SK-N-SH treated with all-trans-retinoic acid at 6 μM for 48 hours (cell line): ENCODE results near the gene PRKCZ.
A peak's percentile ranks its signal among the peaks of the same experiment; 100 is the strongest.

Experiments
- ATAC-seq: fragments of 200-7000 bp; cut with Tn5 transposase; 3 replicates; pipeline ENCODE4 v1.9.1; 2020; ENCODE audit warnings: mild to moderate bottlenecking, moderate library complexity
- ARNTL ChIP-seq: fragments of 450-650 bp; formaldehyde crosslinking; IDR thresholded peaks from 2 replicates; pipeline ENCODE4 v1.5.0; 2020; ENCODE audit warnings: low read depth, mild to moderate bottlenecking, moderate library complexity, borderline replicate concordance
- BACH2 ChIP-seq: fragments of 250-450 bp; sonication (Bioruptor Pico); IDR thresholded peaks from 2 replicates; pipeline ENCODE4 v1.9.0; 2021; ENCODE audit warnings: mild to moderate bottlenecking, borderline replicate concordance
- CSDC2 ChIP-seq: fragments of 250-450 bp; sonication (Bioruptor Pico); IDR thresholded peaks from 2 replicates; pipeline ENCODE4 v1.5.0; 2020; ENCODE audit warnings: mild to moderate bottlenecking, moderate library complexity
- CSRNP3 ChIP-seq: fragments of 250-450 bp; sonication (Bioruptor Pico); IDR thresholded peaks from 2 replicates; pipeline ENCODE4 v1.5.1; 2021; ENCODE audit warnings: mild to moderate bottlenecking, moderate library complexity
- ESRRG ChIP-seq: fragments of 250-450 bp; sonication (Bioruptor Pico); IDR thresholded peaks from 2 replicates; pipeline ENCODE4 v1.6.1; 2021; ENCODE audit warnings: mild to moderate bottlenecking
- GLIS3 ChIP-seq: fragments of 250-450 bp; sonication (Bioruptor Pico); IDR thresholded peaks from 2 replicates; pipeline ENCODE4 v1.5.0; 2020; ENCODE audit warnings: mild to moderate bottlenecking, moderate library complexity
- ISL1 ChIP-seq: fragments of 250-450 bp; sonication (Bioruptor Pico); IDR thresholded peaks from 2 replicates; pipeline ENCODE4 v2.1.2; 2022; ENCODE audit warnings: mild to moderate bottlenecking, moderate library complexity
- OSR1 ChIP-seq: fragments of 250-450 bp; sonication (Bioruptor Pico); IDR thresholded peaks from 2 replicates; pipeline ENCODE4 v1.8.0; 2022; ENCODE audit warnings: moderate library complexity, mild to moderate bottlenecking, inconsistent platforms
- PATZ1 ChIP-seq: fragments of 250-450 bp; sonication (Bioruptor Pico); IDR thresholded peaks from 2 replicates; pipeline ENCODE4 v1.8.0; 2020; ENCODE audit warnings: mild to moderate bottlenecking, moderate library complexity, borderline replicate concordance
- PPARA ChIP-seq: fragments of 250-450 bp; sonication (Bioruptor Pico); IDR thresholded peaks from 2 replicates; pipeline ENCODE4 v1.5.0; 2020; ENCODE audit warnings: mild to moderate bottlenecking, borderline replicate concordance
- RARB ChIP-seq: fragments of 250-450 bp; sonication (Bioruptor Pico); IDR thresholded peaks from 2 replicates; pipeline ENCODE4 v1.8.0; 2021; ENCODE audit warnings: mild to moderate bottlenecking, moderate library complexity
- SNAI2 ChIP-seq: fragments of 250-450 bp; sonication (Bioruptor Pico); IDR thresholded peaks from 2 replicates; pipeline ENCODE4 v1.5.0; 2020; ENCODE audit warnings: mild to moderate bottlenecking, moderate library complexity
- TCF4 ChIP-seq: fragments of 250-450 bp; sonication (Bioruptor Pico); IDR thresholded peaks from 2 replicates; pipeline ENCODE4 v1.8.0; 2021; ENCODE audit warnings: mild to moderate bottlenecking, moderate library complexity, borderline replicate concordance
- TOX ChIP-seq: fragments of 250-450 bp; sonication (Bioruptor Pico); IDR thresholded peaks from 2 replicates; pipeline ENCODE4 v1.8.0; 2021; ENCODE audit warnings: mild to moderate bottlenecking, moderate library complexity, borderline replicate concordance
- TSHZ2 ChIP-seq: fragments of 250-450 bp; sonication (Bioruptor Pico); IDR thresholded peaks from 2 replicates; pipeline ENCODE4 v1.5.0; 2020; ENCODE audit warnings: mild to moderate bottlenecking, moderate library complexity
- ZC3H10 ChIP-seq: fragments of 250-450 bp; sonication (Bioruptor Pico); IDR thresholded peaks from 2 replicates; pipeline ENCODE4 v1.5.1; 2021; ENCODE audit warnings: mild to moderate bottlenecking, moderate library complexity
- ZFP3 ChIP-seq: fragments of 250-450 bp; sonication (Bioruptor Pico); IDR thresholded peaks from 2 replicates; pipeline ENCODE4 v1.5.0; 2020; ENCODE audit warnings: mild to moderate bottlenecking, moderate library complexity
- ZNF565 ChIP-seq: fragments of 450-650 bp; formaldehyde crosslinking; conservative IDR thresholded peaks from 2 replicates; pipeline ENCODE4 v1.5.0; 2020; ENCODE audit warnings: low read depth, mild to moderate bottlenecking, moderate library complexity
- ZNF70 ChIP-seq: fragments of 450-650 bp; formaldehyde crosslinking; IDR thresholded peaks from 2 replicates; pipeline ENCODE4 v1.5.0; 2020; ENCODE audit warnings: mild to moderate bottlenecking, moderate library complexity
- ZNF8 ChIP-seq: fragments of 450-650 bp; formaldehyde crosslinking; IDR thresholded peaks from 2 replicates; pipeline ENCODE4 v1.5.0; 2020; ENCODE audit warnings: mild to moderate bottlenecking, moderate library complexity
- TF ChIP-seq, protein P1 (sequence below): fragments of 250-450 bp; sonication (Bioruptor Pico); IDR thresholded peaks from 2 replicates; pipeline ENCODE4 v1.8.0; 2021; ENCODE audit warnings: low read depth, mild to moderate bottlenecking, moderate library complexity, borderline replicate concordance

Gene PRKCZ

DNA sequence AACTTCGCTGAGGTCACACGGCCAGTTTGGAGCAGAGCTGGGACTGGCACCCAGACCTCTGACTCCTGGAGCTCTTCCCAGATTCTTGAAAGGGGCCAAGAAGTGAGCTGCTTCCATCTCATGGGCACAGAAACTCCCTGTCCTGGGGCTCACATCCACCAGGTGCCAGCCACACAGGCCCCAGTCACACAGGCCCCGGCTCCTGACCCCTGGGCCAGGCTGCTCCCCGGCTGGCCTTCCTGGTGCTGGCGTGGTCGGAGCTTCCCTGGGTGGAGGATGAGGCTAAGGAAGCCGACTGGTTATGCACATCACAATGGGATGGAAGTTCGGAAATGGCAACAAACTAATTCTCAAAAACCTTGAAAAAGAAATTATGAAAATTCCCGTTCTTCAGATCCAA lies 34.1 kb upstream of the PRKCZ start (continued):
- no peak for TF ChIP-seq TOX (CRISPR knock-in tag)
- no peak for TF ChIP-seq PPARA

DNA sequence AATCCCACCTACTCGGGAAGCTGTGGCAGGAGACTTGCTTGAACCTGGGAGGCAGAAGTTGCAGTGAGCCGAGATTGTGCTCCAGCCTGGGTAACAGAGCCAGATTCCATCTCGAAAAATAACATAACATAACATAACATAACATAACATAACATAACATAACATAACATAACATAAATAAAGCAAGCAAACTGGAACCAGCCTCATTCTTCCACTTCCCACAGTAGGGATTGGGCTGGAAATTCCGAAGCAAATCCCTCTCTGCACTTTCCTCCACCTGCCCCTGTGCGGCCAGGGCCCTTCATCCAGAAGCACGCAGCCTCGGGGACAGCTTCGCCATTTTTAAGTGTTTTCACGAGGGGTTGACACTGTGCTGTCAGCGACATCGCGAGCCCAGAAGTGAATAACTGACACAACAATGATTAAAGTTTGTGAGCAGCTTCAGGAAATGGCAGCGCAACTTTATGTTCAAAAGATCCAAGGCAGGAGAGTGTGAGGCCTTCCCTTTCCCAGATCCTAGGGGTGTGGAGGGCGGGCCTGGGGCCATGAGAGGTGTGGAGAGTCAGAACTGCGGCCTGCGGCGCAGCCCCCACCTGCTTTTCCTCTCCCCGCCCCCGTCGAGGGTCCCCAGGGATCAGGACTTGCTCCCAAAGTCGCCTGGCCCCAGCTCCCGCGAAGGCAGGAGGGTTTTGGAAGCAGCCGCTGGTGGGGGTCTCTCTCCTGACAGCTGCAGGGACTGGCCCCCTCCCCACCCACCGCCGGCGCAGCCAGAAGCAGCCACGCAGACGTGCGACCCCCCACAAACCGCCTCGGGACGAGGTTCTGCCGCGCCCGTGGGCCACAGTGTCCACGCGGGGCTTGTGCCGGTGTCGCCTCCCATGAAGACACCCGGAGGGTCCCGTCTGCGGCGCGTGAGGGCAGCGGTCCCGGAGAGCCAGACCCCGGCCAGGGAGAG lies 31.7 kb upstream of the PRKCZ start:
- no peak for ATAC-seq
- no peak for TF ChIP-seq ZC3H10 (CRISPR knock-in tag)

GRCh38 chr1:2019172-2019543 lies 31.1 kb upstream of the PRKCZ start, which contains the start of gene GABRD:
GABRD (plus strand) TSS chr1:2019345; CDS start chr1:2019424, 79 bp downstream.
- 0 out of 3 replicates have a peak, but pooled peaks have one; percentile 29 for ATAC-seq
- TF ChIP-seq ISL1 (CRISPR knock-in tag) (no peak), ZNF70 (CRISPR knock-in tag) (no peak), BACH2 (CRISPR knock-in tag) (no peak), ZFP3 (CRISPR knock-in tag) (no peak), PPARA (no peak), SNAI2 (CRISPR knock-in tag) (no peak), TCF4 (CRISPR knock-in tag) (no peak), ZC3H10 (CRISPR knock-in tag) (no peak), RARB (CRISPR knock-in tag) (no peak), CSDC2 (CRISPR knock-in tag) (no peak)
- TF ChIP-seq, protein P1, sequence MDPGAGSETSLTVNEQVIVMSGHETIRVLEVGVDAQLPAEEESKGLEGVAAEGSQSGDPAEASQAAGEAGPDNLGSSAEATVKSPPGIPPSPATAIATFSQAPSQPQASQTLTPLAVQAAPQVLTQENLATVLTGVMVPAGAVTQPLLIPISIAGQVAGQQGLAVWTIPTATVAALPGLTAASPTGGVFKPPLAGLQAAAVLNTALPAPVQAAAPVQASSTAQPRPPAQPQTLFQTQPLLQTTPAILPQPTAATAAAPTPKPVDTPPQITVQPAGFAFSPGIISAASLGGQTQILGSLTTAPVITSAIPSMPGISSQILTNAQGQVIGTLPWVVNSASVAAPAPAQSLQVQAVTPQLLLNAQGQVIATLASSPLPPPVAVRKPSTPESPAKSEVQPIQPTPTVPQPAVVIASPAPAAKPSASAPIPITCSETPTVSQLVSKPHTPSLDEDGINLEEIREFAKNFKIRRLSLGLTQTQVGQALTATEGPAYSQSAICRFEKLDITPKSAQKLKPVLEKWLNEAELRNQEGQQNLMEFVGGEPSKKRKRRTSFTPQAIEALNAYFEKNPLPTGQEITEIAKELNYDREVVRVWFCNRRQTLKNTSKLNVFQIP: no peak
- TF ChIP-seq, all 23 proteins: peak for 0

- no peak for ATAC-seq
- TF ChIP-seq TCF4 (CRISPR knock-in tag) (no peak), OSR1 (CRISPR knock-in tag) (no peak)
- TF ChIP-seq, all 23 proteins: peak for 0
Observed at GRCh38 chr1:2019571-2020309, 30.5 kb upstream of the PRKCZ start.

GRCh38 chr1:2020310-2020655 lies 29.9 kb upstream of the PRKCZ start:
- no peak for ATAC-seq
- TF ChIP-seq CSRNP3 (CRISPR knock-in tag) (no peak), TCF4 (CRISPR knock-in tag) (no peak), OSR1 (CRISPR knock-in tag) (no peak), ARNTL (CRISPR knock-in tag) (no peak), CSDC2 (CRISPR knock-in tag) (no peak), ZNF565 (CRISPR knock-in tag) (no peak), PATZ1 (CRISPR knock-in tag) (no peak), SNAI2 (CRISPR knock-in tag) (no peak), TSHZ2 (CRISPR knock-in tag) (no peak), PPARA (no peak), ZC3H10 (CRISPR knock-in tag) (no peak), GLIS3 (no peak), ISL1 (CRISPR knock-in tag) (no peak), ZFP3 (CRISPR knock-in tag) (no peak), BACH2 (CRISPR knock-in tag) (no peak), ZNF8 (CRISPR knock-in tag) (no peak), ESRRG (CRISPR knock-in tag) (no peak)
- TF ChIP-seq, protein P1: no peak
- TF ChIP-seq, all 23 proteins: peak for 0
